Hepatocyte (in vitro differentiated cells): Measurements from ENCODE around the gene NEUROD6. TPM values are rescaled to one million over a fixed set of nuclear protein-coding genes. Genes with fewer than 3 reads are reported as not detected.

Experiments used
- DNase-seq: peaks from one replicate; pipeline ENCODE4 v3.0.0-alpha.2; 2016; ENCODE audit warnings: low spot score
- H2AFZ ChIP-seq: fragments of 200-600 bp; sonication (generic); 2 replicates; pipeline ENCODE4 v1.6.0; 2016; ENCODE audit warnings: antibody characterized with exemption, mild to moderate bottlenecking
- H3K27ac ChIP-seq: fragments of 200-600 bp; sonication (generic); 2 replicates; pipeline ENCODE4 v1.5.1; 2016; ENCODE audit warnings: mild to moderate bottlenecking
- H3K27me3 ChIP-seq: fragments of 200-600 bp; sonication (generic); 2 replicates; pipeline ENCODE4 v1.6.1; 2016
- H3K36me3 ChIP-seq: fragments of 200-600 bp; sonication (generic); replicated peaks from 2 replicates; pipeline ENCODE4 v1.5.1; 2016; ENCODE audit warnings: low read depth; ENCODE audit not compliant: insufficient read depth
- H3K4me1 ChIP-seq: fragments of 200-600 bp; sonication (generic); 2 replicates; pipeline ENCODE4 v1.5.1; 2016; ENCODE audit warnings: mild to moderate bottlenecking, moderate library complexity; ENCODE audit not compliant: insufficient read depth
- H3K4me2 ChIP-seq: fragments of 200-600 bp; sonication (generic); 2 replicates; pipeline ENCODE4 v1.6.0; 2016
- H3K4me3 ChIP-seq: fragments of 200-600 bp; sonication (generic); 2 replicates; pipeline ENCODE4 v1.5.1; 2016; ENCODE audit warnings: mild to moderate bottlenecking
- H3K79me2 ChIP-seq: fragments of 200-600 bp; sonication (generic); 2 replicates; pipeline ENCODE4 v1.6.0; 2017; ENCODE audit warnings: mild to moderate bottlenecking
- H3K9me2 ChIP-seq: fragments of 200-600 bp; sonication (generic); replicated peaks from 2 replicates; pipeline ENCODE4 v1.6.0; 2017; ENCODE audit warnings: mild to moderate bottlenecking; ENCODE audit not compliant: insufficient read depth
- H3K9me3 ChIP-seq: fragments of 200-600 bp; sonication (generic); 2 replicates; pipeline ENCODE4 v1.5.1; 2016; ENCODE audit warnings: low read depth, mild to moderate bottlenecking
- H4K20me1 ChIP-seq: fragments of 200-600 bp; sonication (generic); 2 replicates; pipeline ENCODE4 v1.6.0; 2016; ENCODE audit warnings: mild to moderate bottlenecking; ENCODE audit not compliant: insufficient read depth, poor library complexity, severe bottlenecking
- CTCF ChIP-seq: fragments of 200-600 bp; sonication (generic); IDR thresholded peaks from 2 replicates; pipeline ENCODE4 v1.5.1; 2016; ENCODE audit warnings: antibody characterized with exemption, mild to moderate bottlenecking; ENCODE audit not compliant: poor library complexity
- EZH2 ChIP-seq: fragments of 200-600 bp; sonication (generic); IDR thresholded peaks from 2 replicates; pipeline ENCODE4 v1.6.1; 2016; ENCODE audit warnings: antibody characterized with exemption, mild to moderate bottlenecking, borderline replicate concordance
- EZH2phosphoT487 ChIP-seq: fragments of 200-600 bp; sonication (generic); IDR thresholded peaks from one replicate; pipeline ENCODE4 v1.6.1; 2018; ENCODE audit warnings: antibody characterized with exemption, mild to moderate bottlenecking, low read depth, moderate library complexity; ENCODE audit not compliant: unreplicated experiment, severe bottlenecking
- whole genome bisulfite sequencing: methylation state at CpG from one replicate; pipeline ENCODE4 v1.1.6; 2016; ENCODE audit warnings: low lambda C conversion rate; ENCODE audit errors: missing lambda C conversion rate; 5-methylcytosine and 5-hydroxymethylcytosine counted together
- polyA plus RNA-seq: library from polyadenylated mRNA; unstranded; fragments of >200 nt; fragmentation: Nextera tagmentation; extraction: Ambion mirVana; gene quantifications from 2 replicates; pipeline ENCODE4 v1.2.1, GENCODE V29; 2016
- total RNA-seq: library from RNA; depleted of rRNA; stranded (reverse); fragments of >200 nt; gene quantifications from 2 replicates; pipeline ENCODE4 v1.2.3, GENCODE V29; 2014

NEUROD6 gene
- total and polyA plus RNA-seq, 2 experiments from 2014 or later = not detected

GRCh38 chr7:31362401-31362800 is 21.9 kb upstream of the NEUROD6 start:
- 58% methylated on average over 1 of the region's 1 CpG for WGBS
- Histone ChIP-seq H3K4me2 (no peak overlapping the region), H3K27me3 (no peaks in the 10 kb centered on the region)

DNA sequence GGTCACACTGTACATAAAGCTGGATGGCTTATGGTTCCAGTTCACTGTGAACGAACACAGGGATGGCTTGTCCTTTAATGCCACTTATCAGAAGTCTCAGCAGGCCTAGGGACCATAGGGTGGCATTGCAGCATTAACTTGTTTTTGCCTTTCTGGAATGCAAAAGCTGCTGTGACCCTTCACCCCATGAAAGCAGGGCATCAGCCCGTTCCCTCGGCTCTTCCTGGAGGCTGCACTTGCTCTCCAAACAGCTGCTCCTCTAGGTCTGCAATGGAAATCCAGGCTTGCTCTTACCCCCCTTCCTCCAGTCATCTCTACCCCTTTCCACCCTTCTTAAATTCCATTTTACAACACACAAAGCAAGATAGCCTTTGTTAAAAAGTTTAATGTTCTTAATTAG is 17.9 kb upstream of the NEUROD6 start:
- WGBS = 70% methylated on average over 3 of the region's 3 CpGs
- no peak for TF ChIP-seq EZH2
- TF ChIP-seq EZH2phosphoT487 = no peak
- no peak for TF ChIP-seq CTCF

More at GRCh38 chr7:31362401-31362800, 21.9 kb upstream of the NEUROD6 start:
- TF ChIP-seq CTCF = no peak
- TF ChIP-seq EZH2phosphoT487 = no peak
- no peak for TF ChIP-seq EZH2
- Histone ChIP-seq H3K4me1 (no peaks in the 10 kb centered on the region), H3K4me3 (no peak overlapping the region), H3K27ac (no peak overlapping the region), H3K9me2 (no peaks in the 10 kb centered on the region), H3K9me3 (no peaks in the 10 kb centered on the region), H2AFZ (no peak overlapping the region), H3K79me2 (no peaks in the 10 kb centered on the region), H4K20me1 (no peaks in the 10 kb centered on the region), H3K36me3 (no peaks in the 10 kb centered on the region)
- no peak for DNase-seq

DNA sequence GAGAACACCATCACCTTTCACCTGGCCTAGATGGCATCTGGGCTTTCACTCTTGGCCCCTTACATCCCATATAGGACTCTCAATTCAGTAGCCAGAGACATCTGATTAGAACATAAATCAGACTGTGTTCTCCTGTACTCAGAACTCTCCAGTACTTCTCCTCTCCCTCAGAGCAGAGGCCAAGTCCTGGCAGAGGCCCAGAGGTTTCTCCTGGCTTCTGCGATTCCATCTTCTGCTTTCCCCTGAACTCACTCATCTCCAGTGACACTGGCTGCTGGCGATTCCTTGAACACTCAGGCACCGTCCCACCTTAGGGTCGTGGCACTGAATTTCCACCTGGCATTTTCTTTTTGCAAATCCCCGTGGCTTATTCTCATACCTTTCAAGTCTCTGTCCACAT is 4.9 kb upstream of the NEUROD6 start:
- Histone ChIP-seq H3K4me3 (no peak overlapping the region), H3K27me3 (peaks cover 12% of the 10 kb centered on the region), H4K20me1 (no peaks in the 10 kb centered on the region), H3K4me1 (no peaks in the 10 kb centered on the region), H3K79me2 (no peaks in the 10 kb centered on the region), H3K27ac (no peak overlapping the region), H2AFZ (no peak overlapping the region), H3K9me3 (no peaks in the 10 kb centered on the region), H3K4me2 (no peak overlapping the region), H3K9me2 (no peaks in the 10 kb centered on the region), H3K36me3 (no peaks in the 10 kb centered on the region)
- TF ChIP-seq EZH2phosphoT487 (no peak), CTCF (no peak), EZH2 (no peak)
- DNase-seq = no peak
- WGBS = 92% methylated on average over 5 of the region's 5 CpGs

More for the DNA sequence above, 17.9 kb upstream of the NEUROD6 start:
- Histone ChIP-seq H2AFZ (no peak overlapping the region), H3K79me2 (no peaks in the 10 kb centered on the region), H3K27me3 (no peaks in the 10 kb centered on the region), H3K27ac (no peak overlapping the region), H3K9me3 (no peaks in the 10 kb centered on the region), H3K36me3 (no peaks in the 10 kb centered on the region), H3K9me2 (no peaks in the 10 kb centered on the region), H3K4me2 (no peak overlapping the region), H4K20me1 (no peaks in the 10 kb centered on the region), H3K4me3 (no peak overlapping the region), H3K4me1 (no peaks in the 10 kb centered on the region)
- DNase-seq = no peak
